ENCODE data around the gene GRK4. TPM values are rescaled to one million over a fixed set of nuclear protein-coding genes. Genes with fewer than 3 reads are reported as not detected.
A peak's percentile ranks its signal among the peaks of the same experiment; 100 is the strongest.
"Not testable (repeated sequence)": the region's sequence is repeated elsewhere in the genome, so short reads cannot be mapped to it uniquely, and the experiment has no call there.

GRK4 gene
- polyA plus RNA-seq, 3 donors from 2014 or later, result 2.7 to 4.4 (median 4.0) TPM

DNA sequence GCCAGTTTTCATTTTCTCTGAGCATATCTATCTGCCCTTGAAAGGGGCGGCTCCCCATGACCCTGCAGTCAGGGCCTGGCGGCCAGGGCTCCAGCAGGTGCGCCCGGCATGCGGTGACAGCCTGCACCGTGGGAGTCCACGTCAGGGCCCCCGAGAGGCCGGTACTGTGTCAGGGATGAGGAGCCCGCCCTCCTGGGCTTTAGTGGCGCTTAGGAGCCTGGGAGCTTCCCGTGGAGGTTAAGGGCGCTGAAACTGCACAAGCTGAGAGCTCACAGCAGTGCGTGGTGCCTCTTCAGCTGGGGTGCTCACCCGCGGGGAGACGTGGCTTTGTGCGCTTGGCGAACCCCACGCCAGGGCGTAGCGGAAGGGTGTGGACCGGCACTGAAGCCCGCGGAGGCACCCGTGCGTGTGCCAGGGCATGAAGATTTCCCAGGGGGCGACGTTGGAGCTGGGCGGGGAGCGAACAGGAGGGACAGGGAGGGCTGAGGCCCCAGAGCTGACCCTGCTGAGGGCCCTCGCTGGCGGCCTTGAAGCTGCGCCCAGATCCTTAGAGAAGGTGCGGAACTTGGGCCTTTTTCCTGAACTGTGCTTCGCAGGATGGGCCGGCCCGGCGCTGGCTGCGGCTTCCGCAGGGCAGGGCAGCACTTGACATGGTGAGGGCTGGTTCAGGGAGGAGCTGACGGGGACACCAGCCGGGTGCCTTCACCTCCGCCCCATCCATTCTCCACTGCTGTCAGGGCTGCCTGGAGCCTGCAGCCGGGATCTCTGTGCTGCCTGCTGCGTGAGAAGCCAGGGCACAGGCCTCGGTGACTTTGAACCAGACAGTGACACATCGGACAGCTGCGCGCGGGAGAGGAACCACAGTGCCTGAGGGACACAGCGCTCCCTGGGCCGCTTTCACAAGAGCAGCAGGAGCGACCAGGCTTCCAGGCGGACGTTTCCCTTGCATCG is 78.1 kb downstream of the GRK4 start:
- H3K9me3 Mint-ChIP-seq, result no peaks in the 10 kb centered on the region
- DNase-seq, result peak; percentile 68 to 81 (median 75)
- H3K36me3 Mint-ChIP-seq, result peaks cover 0 to 4% (median 0%) of the 10 kb centered on the region in 3 donors
- H3K4me3 Mint-ChIP-seq, result peak overlapping the region; percentile 89 to 96 (median 94)
- peaks cover 77 to 89% of the 10 kb centered on the region in 2 donors for H3K4me1 Mint-ChIP-seq
- H3K27me3 Mint-ChIP-seq (ENCODE audit: low read depth in 3 of 3), result peaks cover 16 to 32% (median 20%) of the 10 kb centered on the region in 3 donors
- H3K27ac Mint-ChIP-seq, result peak overlapping the region; percentile 85 to 99 (median 96)

GRCh38 chr4:3042226-3042625 is 78.9 kb downstream of the GRK4 start:
- DNase-seq, result no peak
- no peaks in the 10 kb centered on the region for H3K9me3 Mint-ChIP-seq
- peak overlapping the region; percentile 85 to 99 (median 96) for H3K27ac Mint-ChIP-seq
- peaks cover 73 to 83% of the 10 kb centered on the region in 2 donors for H3K4me1 Mint-ChIP-seq
- H3K27me3 Mint-ChIP-seq (ENCODE audit: low read depth in 3 of 3), result peaks cover 16 to 32% (median 19%) of the 10 kb centered on the region in 3 donors
- peaks cover 0 to 4% (median 0%) of the 10 kb centered on the region in 3 donors for H3K36me3 Mint-ChIP-seq
- H3K4me3 Mint-ChIP-seq, result peak overlapping the region; percentile 89 to 96 (median 94)

DNA sequence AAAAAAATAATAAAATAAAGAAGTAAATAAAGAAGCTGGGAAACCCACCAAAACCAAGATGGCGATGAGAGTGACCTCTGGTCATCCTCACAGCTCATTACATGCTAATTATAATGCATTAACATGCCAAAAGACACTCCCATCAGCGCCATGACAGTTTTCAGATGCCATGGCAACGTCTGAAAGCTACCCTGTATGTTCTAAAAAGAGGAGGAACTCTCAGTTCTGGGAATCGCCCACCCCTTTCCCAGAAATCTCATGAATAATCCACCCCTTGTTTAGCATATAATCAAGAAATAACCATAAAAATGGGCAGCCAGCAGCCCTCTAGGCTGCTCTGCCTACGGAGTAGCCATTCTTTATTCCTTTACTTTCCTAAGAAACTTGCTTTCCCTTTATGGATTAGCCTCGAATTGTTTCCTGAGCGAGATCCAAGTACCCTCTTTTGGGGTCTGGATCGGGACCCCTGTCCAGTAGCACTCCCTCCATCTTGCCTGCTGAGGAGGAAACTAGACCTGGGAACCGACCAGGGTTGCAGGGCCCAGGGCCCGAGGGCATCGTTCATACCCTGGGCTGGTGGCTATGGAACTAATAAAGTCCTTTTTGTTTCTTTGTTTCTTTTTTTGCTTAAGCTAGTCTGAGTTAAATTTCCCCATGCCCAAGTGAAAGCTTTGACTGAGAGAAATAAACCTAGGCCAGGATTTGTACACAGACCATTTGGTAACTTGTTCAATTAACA is 80.1 kb downstream of the GRK4 start:
- H3K9me3 Mint-ChIP-seq, result no peaks in the 10 kb centered on the region
- peaks cover 16 to 34% (median 21%) of the 10 kb centered on the region in 3 donors for H3K27me3 Mint-ChIP-seq (ENCODE audit: low read depth in 3 of 3)
- H3K4me3 Mint-ChIP-seq, result peak overlapping the region; percentile 43 to 95 (median 55)
- peak overlapping the region in 5 of 6 donors; percentile 64 to 99 (median 81) for H3K27ac Mint-ChIP-seq
- H3K36me3 Mint-ChIP-seq, result peaks cover 0 to 4% (median 0%) of the 10 kb centered on the region in 3 donors
- peaks cover 72 to 83% of the 10 kb centered on the region in 2 donors for H3K4me1 Mint-ChIP-seq
- no peak for DNase-seq

- Mint-ChIP-seq H3K36me3 (peaks cover 0 to 4% (median 0%) of the 10 kb centered on the region in 3 donors), H3K27me3 (ENCODE audit: low read depth in 3 of 3) (peaks cover 14 to 31% (median 21%) of the 10 kb centered on the region in 3 donors), H3K27ac (peak overlapping the region; percentile 91 to 99 (median 98)), H3K4me1 (peaks cover 63 to 80% of the 10 kb centered on the region in 2 donors), H3K4me3 (peak overlapping the region; percentile 73 to 89 (median 82)), H3K9me3 (no peaks in the 10 kb centered on the region)
- DNase-seq, result peak; percentile 92 to 96 (median 95)
Measured at GRCh38 chr4:3044870-3045819, 81.8 kb downstream of the GRK4 start.

GRCh38 chr4:3046162-3046561 is 82.8 kb downstream of the GRK4 start:
- Mint-ChIP-seq H3K36me3 (peaks cover 0 to 4% (median 0%) of the 10 kb centered on the region in 3 donors), H3K27me3 (ENCODE audit: low read depth in 3 of 3) (peaks cover 14 to 29% (median 19%) of the 10 kb centered on the region in 3 donors), H3K4me1 (peaks cover 59 to 70% of the 10 kb centered on the region in 2 donors), H3K9me3 (no peaks in the 10 kb centered on the region), H3K27ac (peak overlapping the region; percentile 91 to 99 (median 98)), H3K4me3 (peak overlapping the region in 4 of 5 donors; percentile 5 to 73 (median 31))
- DNase-seq, result no peak

DNA sequence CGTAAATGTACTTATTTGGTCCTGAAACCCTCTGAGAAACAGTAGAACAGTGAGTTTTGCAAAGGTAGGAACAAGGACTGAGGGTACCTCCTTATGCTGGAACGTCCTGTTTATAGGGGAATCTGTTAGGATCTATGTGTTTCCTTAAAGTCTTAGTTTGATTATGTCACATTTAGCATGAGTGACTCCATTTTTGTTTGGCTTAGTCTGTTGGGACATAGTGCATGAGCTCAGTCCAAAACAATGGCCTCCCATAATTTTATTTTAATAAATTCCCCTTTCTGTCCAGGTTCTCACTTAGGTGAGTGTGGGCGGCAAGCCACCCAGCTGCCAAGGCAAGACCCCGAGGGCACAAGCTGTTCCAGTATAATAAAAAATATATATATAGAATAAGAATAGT is 83.3 kb downstream of the GRK4 start:
- H3K4me3 Mint-ChIP-seq, result peak overlapping the region in 1 of 5 donors; percentile 73
- peaks cover 55 to 65% of the 10 kb centered on the region in 2 donors for H3K4me1 Mint-ChIP-seq
- peaks cover 0 to 4% (median 0%) of the 10 kb centered on the region in 3 donors for H3K36me3 Mint-ChIP-seq
- H3K27ac Mint-ChIP-seq, result peak overlapping the region in 5 of 6 donors; percentile 95 to 99 (median 98)
- no peak for DNase-seq
- H3K9me3 Mint-ChIP-seq, result no peaks in the 10 kb centered on the region
- peaks cover 11 to 27% (median 17%) of the 10 kb centered on the region in 3 donors for H3K27me3 Mint-ChIP-seq (ENCODE audit: low read depth in 3 of 3)

GRCh38 chr4:3047464-3048286 is 84.3 kb downstream of the GRK4 start:
- Mint-ChIP-seq H3K27me3 (ENCODE audit: low read depth in 3 of 3) (peaks cover 11 to 21% (median 12%) of the 10 kb centered on the region in 3 donors), H3K9me3 (no peaks in the 10 kb centered on the region), H3K4me1 (peaks cover 44 to 54% of the 10 kb centered on the region in 2 donors), H3K4me3 (peak overlapping the region; percentile 61 to 84 (median 68)), H3K36me3 (peaks cover 0 to 4% (median 0%) of the 10 kb centered on the region in 3 donors), H3K27ac (peak overlapping the region; percentile 91 to 99 (median 98))
- DNase-seq, result peak; percentile 87 to 88 (median 88)

DNA sequence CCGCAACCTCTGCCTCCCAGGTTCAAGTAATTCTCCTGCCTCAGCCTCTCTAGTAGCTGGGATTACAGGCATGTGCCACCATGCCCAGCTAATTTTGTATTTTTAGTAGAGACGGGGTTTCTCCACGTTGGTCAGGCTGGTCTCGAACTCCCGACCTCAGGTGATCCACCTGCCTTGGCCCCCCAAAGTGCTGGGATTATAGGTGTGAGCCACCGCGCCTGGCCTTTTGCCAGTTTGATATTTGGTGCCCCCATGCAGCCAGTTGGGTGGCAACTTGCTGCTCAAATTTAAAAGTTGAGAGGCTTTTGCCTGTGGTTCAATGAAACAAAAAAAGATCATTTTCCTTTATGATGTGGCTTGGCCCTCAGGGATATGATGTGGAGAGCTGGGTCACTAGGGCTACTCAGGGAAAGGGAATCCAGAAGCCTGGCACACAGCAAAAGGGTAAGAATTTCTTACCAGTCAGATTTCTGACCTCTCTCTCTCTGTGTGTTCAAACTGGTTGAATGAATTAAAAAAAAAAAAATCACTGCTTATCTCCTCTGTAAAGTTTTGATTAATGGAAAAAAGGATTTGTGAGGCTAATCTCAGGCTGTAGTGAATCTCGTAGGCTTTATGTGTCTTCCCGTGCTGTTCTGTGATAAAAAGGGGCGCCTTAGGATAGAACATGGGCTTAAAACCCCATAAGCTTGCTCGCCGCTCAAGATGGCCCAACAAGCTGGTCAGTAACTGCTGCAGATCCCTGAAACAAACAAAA is 87.9 kb downstream of the GRK4 start:
- not testable (repeated sequence) for DNase-seq; H3K27me3 Mint-ChIP-seq (ENCODE audit: low read depth in 3 of 3); H3K4me3 Mint-ChIP-seq; H3K9me3 Mint-ChIP-seq
- Mint-ChIP-seq H3K36me3 (peaks cover 0 to 14% (median 12%) of the 10 kb centered on the region in 3 donors), H3K4me1 (peaks cover 12 to 18% of the 10 kb centered on the region in 2 donors), H3K27ac (peak overlapping the region in 1 of 6 donors; percentile 4)

GRCh38 chr4:3054169-3054759 is 90.9 kb downstream of the GRK4 start:
- Mint-ChIP-seq H3K27me3 (ENCODE audit: low read depth in 3 of 3) (peaks cover 0 to 5% (median 3%) of the 10 kb centered on the region in 3 donors), H3K4me1 (no peaks in the 10 kb centered on the region), H3K9me3 (peaks cover 0 to 2% (median 0%) of the 10 kb centered on the region in 6 donors), H3K27ac (no peak overlapping the region), H3K36me3 (peaks cover 4 to 20% (median 15%) of the 10 kb centered on the region in 3 donors), H3K4me3 (no peak overlapping the region)
- DNase-seq, result no peak

DNA sequence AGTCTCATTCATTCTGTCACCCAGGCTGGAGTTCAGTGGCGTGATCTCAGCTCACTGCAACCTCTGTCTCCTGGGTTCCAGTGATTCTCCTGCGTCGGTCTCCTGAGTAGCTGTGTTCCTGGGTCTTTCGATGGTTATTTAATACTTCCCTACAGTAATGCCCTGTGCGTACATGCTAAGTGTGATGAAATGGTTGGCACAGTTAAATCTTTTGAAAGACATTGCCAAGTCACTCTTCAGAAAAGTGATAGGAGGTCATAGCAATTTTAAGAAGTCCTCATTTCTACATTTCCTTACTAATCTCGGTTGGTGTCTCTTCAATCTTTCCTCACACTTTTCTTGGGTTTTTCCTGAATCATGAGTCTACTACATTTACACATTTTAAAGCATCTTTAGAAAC is 96.6 kb downstream of the GRK4 start:
- Mint-ChIP-seq H3K36me3 (peaks cover 4 to 22% (median 19%) of the 10 kb centered on the region in 3 donors), H3K4me3 (no peak overlapping the region), H3K4me1 (peaks cover 0 to 2% of the 10 kb centered on the region in 2 donors), H3K27me3 (ENCODE audit: low read depth in 3 of 3) (peaks cover 0 to 11% (median 3%) of the 10 kb centered on the region in 3 donors), H3K27ac (no peak overlapping the region), H3K9me3 (no peaks in the 10 kb centered on the region)
- DNase-seq, result no peak

GRCh38 chr4:3060946-3061345 is 97.6 kb downstream of the GRK4 start:
- Mint-ChIP-seq H3K36me3 (peaks cover 8 to 17% (median 13%) of the 10 kb centered on the region in 3 donors), H3K9me3 (no peaks in the 10 kb centered on the region), H3K27ac (no peak overlapping the region), H3K4me3 (no peak overlapping the region), H3K4me1 (peaks cover 0 to 2% of the 10 kb centered on the region in 2 donors), H3K27me3 (ENCODE audit: low read depth in 3 of 3) (peaks cover 2 to 9% (median 3%) of the 10 kb centered on the region in 3 donors)
- no peak for DNase-seq

Measured in immature natural killer cell (primary cell).